HG02571 (cell line): ENCODE data around the gene CABLES2.

ENCODE experiments used
- ATAC-seq: cut with Tn5 transposase; IDR thresholded peaks from one replicate; pipeline ENCODE4 v1.9.1; 2021; ENCODE audit warnings: mild to moderate bottlenecking, moderate library complexity; ENCODE audit not compliant: unreplicated experiment

CABLES2 gene

DNA sequence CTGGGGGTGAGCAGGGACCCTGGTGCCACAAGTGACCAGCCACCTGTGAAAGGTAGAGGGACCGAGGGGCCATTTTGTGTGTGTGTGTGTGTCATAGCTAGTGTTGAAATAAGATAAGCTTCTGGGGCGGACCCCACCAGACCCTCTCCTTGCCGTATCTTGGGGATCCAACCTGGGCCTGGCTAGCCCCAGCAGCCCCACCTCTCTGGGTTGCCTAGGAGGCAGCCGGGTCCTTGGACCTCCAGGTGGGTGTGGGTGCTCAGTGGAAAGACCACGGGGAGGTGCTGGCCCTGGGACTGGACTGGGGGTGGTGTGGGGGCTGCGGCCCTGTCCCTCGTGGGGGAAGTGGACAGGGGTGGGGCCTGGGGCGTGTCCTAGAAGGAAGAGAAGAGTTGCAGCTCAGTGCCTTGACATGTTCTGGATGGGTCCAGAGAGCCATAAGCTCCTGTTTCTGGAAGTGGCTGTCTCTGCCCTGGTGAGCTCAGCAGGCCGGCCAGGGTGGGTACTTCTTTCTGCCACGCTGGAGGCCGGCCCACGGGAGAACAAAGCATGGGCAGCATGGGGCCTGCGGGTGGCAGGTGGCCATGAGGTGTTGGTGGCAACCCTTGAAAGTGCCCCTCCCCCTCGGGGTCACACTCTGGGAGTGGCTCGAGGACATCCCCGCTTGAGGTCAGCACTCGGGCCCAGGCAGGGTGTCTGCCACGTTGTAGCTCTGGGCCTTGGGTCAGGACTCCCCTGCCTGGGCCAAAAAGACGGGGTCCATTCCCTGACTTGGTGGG, 11.8 kb upstream of the CABLES2 start:
- no peak for ATAC-seq

DNA sequence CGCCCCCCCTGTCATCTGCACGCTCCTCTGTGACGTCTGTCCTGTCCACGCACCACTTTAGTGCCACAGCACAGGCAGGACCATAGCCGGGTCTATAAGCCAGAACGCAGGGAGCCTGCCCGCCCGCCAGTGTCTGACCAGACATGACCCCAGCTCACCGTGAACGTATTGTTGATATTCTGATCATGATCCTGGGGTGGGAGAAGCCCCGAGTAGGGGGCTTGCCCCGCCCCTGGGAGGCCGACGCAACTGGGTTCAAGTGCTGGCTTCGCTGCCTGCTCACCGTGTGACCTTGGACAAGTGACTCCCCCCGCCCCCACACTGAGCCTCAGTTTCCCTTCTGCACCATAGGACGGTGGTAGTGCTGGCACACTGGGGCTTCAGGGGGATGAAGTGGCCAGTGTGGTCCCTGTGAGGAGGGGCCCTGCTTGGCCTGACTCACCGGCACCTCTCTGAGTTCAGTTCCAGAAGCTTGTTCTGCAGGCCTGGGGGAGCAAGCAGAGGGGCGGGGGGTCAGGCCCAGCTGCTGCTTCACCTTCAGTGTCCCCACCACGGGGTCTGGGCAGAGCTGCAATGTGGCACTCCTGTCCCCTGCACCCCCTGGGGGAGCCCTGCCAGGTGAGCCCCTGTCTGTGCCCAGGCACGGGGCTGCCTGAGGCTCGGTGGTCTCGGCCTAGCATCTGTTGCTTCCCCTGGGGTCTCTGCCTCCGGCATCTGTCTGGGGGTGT, 11.1 kb upstream of the CABLES2 start:
- no peak for ATAC-seq

DNA sequence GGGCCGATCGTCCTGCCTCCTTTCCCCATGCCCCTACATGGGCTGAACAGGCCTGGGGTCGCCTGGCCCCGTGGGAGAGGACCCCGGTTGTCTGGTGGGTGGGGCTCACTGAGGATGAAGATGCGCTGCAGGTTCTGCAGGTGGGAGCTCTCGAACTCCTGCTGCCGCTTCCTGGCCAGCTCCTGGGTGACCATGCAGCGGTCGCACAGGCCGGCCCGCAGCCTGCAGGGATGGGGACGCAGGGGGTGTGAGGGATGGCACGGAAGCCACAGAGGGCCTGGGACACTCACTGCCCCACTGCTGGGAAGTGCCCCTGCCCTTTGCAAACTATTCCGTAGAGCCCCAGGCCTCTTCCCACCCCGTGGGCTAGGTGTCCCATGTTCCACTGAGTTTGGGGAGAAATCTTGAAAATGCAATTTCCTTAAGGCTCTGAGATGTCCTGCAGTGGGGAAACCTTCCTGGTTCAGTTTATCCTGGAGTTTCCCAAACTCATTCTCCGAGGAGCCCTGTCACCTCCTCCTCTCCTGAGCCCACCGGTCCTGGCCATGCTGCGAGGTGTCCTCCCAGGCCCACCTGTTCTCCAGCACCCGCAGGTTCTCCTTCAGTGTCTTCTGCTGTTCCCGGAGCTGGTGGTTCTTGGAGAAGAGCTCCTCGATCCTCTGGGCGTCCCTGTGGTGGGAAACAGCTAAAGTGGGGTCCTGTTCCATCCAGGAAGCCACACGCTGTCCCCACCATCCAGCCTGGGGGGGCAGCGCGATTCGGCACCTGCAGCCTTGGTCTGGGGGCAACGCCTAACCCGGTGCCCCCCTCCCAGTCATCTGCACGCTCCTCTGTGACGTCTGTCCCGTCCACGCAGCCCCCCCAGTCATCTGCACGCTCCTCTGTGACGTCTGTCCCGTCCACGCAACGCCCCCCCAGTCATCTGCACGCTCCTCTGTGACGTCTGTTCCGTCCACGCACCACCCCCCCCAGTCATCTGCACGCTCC, 9.9 kb upstream of the CABLES2 start:
- ATAC-seq, result no peak

DNA sequence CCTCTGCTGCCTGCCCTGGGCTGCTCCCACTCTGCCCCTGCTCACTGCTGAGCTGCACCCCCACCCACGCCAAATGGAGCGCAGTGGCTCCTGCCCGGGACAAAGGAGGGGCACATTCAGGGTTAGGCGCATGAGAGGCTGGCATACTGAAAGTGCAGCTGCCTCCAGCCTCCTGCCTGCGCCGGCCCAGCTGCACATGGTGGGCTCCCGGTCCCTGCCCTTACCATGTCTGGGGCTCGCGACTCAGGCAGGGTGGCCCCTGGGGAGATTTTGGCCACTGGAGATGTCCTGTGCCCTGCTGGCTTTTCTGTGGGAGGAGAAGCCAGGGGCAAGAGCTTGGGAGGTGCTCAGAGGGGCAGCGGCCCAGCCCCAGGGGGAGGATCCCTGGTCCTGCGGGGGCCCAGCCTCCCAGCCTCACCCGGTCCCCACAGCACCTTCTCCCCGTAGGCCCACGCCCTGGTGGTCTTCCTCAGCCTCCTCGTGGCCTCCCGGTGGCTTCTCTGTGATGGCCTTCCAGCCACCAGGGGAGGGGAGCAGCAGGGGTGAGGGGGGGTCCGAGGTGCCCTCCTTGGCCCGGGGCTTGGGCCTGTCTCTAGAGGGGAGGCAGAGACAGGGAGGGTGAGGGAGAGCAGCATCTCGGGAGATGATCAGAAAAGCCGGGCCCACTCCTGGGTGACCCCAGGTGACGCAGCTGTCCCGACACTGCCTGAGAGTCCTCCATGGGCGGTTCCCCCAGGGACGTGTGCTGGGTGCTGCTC, 8.4 kb upstream of the CABLES2 start:
- ATAC-seq, result no peak

DNA sequence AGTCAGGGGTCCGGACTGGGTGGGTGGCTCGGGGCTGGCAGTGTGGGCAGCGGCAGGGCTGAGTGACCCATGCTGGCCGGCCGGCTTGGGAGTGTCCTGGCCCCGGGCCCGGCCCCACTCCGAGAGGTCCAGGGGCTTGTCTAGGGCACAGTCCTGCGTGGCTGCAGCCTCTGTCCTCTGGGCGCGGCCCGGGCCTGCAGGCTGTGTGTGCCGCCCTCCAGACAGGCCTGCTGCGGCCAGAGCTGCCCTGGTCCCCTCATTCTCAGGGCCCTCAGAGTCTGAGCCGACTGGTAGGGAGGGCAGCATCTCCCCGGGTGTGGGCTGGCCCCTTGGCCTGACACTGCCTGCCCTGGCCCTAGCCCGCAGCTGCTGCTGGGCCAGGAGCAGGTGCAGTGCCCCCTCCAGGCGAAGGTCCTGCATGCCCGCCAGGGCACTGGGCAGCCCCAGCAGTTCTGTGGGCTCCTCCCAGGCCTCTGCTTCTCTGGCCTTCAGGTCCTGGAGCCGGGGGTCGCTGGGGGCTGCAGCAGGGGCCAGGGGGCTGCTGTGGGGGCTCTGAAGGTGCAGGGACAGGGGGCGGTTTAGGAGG, 6.9 kb upstream of the CABLES2 start:
- no peak for ATAC-seq

DNA sequence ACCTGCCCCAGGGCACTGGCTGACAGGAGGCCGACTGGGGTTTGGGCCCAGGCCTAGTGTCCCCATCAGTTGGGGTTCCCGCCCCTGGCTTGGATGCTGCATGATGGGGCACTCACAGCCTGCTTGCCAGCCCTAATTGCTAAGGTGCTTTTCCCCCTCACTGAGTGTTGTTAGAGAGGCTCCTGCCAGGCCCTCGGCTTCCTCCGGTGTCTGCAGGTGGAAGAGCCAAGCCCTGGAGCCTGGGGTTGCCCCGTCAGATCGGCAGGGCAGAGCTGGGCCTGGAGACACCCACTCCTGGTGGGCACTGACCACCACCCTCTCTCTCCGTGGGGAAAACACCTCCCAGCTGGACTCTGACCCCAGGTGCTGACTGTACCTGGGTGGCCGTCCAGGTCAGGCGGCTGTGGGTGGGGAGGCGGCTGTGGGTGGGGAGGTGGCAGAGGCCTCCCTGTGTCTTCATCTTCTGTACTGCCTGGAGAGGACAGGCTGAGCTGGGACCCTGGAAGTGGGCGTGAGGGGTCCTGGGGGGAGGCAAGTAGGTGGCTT, 6.0 kb upstream of the CABLES2 start:
- ATAC-seq, result no peak

- ATAC-seq, result no peak
These were observed 5.3 kb upstream of the CABLES2 start for GRCh38 chr20:62412194-62413024.

DNA sequence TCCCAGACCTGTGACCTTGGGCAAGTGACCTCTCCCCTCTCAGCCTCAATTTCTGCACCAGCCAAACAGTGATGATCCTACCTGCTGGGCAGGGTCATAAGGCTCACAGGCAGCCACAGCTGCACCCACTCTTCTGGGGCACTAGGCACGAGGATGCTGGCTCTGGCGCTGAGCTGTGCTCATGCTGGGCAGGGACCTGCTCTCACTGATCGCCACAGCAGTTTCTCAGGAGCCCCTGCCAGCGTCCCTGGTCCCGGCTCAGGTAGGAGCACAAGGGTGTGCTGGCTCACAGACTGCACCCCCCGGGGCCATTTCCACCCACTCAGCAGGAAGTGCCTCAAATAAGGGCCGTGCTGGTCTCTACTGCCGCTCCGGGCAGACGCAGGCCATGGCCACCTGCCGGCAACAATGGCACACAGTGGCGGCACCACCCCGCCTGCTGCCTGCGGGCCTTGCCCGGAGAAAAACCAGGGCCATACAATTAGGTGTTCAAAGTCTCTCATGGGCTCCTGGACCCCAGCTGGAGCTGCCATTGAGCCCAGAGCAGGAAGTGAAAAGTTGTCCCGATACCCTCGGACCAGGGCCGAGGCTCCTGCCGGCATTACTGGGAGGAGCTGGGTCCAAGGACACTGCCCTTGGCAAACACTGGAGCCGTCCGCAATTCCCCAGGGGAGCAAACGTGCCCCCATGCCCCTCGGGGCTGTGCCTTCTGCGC, 4.6 kb upstream of the CABLES2 start:
- ATAC-seq, result no peak

DNA sequence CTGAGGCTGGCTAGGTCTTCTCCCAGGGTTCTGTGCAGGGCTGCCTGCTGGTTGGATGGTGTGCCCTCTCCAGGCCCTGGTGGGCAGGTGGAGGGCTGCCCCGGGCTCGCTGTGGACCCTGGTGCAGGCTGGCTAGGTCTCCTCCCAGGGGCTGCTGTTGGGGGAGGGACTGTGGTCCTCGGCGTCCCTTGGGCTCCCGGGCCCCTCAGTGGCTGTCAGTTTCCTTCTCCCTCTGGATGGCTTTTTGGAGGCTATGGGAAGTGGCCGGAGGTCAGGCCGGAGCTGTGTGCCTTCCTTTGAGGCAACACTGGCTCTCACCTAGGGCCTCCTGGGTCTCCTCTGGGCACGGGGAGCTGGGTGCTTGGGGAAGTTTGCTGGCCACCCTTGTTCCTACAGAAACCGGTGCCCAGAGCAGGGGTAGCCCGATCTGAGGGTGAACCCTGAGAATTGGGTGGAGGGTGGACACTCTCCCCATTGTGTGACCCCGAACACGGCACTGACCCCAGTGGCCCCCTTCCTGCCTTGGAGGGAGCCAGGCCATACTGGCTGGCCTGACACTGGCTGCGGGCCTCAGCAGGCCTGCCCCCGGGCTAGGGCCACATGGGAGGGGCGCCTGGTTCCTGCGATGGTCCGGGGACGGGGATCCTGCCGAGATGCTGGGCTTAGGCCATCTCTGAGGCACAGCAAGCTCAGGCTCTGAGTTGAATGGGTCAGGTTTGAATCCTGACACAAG, 3.8 kb upstream of the CABLES2 start:
- ATAC-seq, result no peak

GRCh38 chr20:62409931-62410745, 3.1 kb upstream of the CABLES2 start:
- ATAC-seq, result no peak

- ATAC-seq, result no peak
These were observed 2.2 kb upstream of the CABLES2 start for GRCh38 chr20:62409086-62409853.

GRCh38 chr20:62408640-62409039, 1.6 kb upstream of the CABLES2 start:
- ATAC-seq, result no peak

DNA sequence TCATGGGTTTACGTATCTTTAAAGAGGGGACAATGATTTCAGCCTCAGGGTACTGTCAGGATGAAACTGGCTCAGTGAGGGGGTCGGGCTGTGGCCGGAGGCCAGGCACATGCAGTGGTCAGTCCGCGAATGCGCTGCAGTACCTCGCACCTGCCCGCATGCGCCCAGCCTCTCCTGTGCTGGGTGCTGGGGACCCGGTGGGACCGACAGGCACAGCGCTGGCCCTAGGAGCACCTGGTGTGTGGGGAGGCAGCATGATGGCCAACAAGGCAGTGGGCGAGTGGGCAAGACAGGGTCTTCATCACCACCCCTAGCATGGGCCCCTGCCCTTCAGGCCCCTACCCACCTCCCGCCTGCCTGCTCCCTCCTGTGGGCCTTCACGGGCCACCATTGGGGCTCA, 970 bp upstream of the CABLES2 start:
- ATAC-seq, result no peak

GRCh38 chr20:62406635-62407176, 379 bp downstream of the CABLES2 start:
- peak; percentile 3 for ATAC-seq

GRCh38 chr20:62405981-62406513, 1.0 kb downstream of the CABLES2 start:
- no peak for ATAC-seq
